Dermis microvascular lymphatic vessel endothelial cell (primary cell): ENCODE results near the gene JMJD7. TPM values are rescaled to one million over a fixed set of nuclear protein-coding genes. Genes with fewer than 3 reads are reported as not detected.

Experiments used
- DNase-seq, 2 donors: peaks; one replicate each; pipeline versions ENCODE4 v3.0.0 to v3.0.0-alpha.2; 2010; ENCODE audit warnings: low read depth in 2 of 2
- total RNA-seq: library from RNA; depleted of rRNA; stranded (reverse); fragments of >200 nt; gene quantifications from 2 replicates; pipeline ENCODE4 v1.2.1, GENCODE V29; 2014

The JMJD7 gene
- total RNA-seq, 1 donor from 2014 or later = 2.4 TPM

DNA sequence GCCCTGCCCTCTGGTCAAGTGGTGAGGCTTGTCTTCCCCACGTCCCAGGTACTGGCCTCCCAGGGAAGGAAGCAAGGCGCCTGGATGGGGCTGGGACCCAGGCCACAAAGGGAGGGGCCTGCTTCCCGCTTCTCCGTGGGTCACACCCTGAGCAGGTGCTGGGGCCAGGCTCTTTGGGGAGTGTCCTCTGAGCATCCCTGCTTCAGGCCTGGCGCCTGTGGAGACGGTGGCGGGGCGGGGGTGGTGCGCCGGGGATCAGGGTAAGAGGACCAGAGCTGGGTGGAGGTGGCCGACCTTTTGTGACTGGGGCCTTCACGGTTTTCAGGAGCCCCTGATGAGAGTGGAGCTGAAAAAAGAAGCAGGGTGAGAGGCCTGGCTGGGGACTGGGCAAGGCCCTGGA lies 14.3 kb downstream of the JMJD7 start:
- DNase-seq = no peak

GRCh38 chr15:41843571-41843970 lies 15.7 kb downstream of the JMJD7 start:
- no peak for DNase-seq

DNA sequence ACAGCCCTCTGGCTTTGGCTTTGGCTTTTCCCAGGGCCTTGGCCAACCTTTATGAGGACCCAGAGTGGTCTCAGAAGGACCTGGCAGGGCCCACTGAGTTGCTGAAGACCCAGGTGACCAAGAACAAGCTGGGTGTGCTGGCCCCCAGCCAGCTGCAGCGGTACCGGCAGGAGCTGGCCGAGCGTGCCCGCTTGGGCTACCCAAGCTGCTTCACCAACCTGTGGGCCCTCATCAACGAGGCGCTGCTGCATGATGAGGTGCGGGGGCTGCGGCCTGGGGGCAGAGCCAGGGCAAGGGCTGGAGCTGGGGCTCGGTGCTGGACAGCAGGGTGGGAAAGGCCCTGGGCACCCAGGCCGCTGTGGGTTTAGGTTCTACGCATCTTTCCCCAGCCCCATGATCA lies 16.9 kb downstream of the JMJD7 start:
- DNase-seq = no peak

- DNase-seq = no peak
Measured at GRCh38 chr15:41847206-41847605, 19.3 kb downstream of the JMJD7 start.

DNA sequence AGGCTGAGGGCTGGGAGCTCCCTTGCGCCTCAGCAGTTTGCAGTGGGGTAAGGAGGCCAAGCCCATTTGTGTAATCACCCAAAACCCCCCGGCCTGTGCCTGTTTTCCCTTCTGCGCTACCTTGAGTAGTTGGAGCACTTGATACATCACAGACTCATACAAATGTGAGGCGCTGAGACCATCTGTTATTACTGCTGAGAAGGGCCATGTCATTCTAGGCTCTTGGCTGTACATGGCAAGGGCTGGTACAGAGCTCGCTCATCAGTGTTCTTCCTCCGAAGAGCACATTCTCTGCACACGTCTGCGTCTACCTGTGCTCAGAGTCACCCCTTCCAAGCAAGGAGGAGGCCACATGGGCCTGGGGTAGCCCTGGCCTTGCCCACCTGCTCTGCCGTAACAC lies 20.1 kb downstream of the JMJD7 start:
- DNase-seq = no peak

GRCh38 chr15:41848631-41849030 lies 20.7 kb downstream of the JMJD7 start:
- DNase-seq = no peak

DNA sequence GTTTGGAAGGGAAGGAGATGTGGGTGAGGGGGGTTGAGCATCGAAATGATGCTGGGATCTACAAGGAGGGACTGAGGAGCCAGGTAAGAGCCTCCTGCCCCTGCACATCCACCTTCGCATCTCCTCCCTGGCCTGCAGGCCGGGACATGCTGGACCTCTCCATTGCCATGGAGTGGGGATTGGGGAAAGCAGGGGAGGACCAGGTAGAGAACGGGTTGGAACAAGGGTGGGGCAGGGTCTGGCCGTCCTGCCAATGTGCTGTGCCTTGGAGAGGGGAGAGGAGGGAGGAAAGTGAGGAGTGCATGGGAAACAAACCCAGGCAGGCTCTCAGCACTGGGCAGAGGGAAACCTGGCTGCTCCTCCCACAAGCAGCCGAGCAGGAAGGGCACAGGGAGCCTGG lies 21.3 kb downstream of the JMJD7 start:
- DNase-seq = no peak

- DNase-seq = no peak
Measured at GRCh38 chr15:41849861-41850260, 22.0 kb downstream of the JMJD7 start.

DNA sequence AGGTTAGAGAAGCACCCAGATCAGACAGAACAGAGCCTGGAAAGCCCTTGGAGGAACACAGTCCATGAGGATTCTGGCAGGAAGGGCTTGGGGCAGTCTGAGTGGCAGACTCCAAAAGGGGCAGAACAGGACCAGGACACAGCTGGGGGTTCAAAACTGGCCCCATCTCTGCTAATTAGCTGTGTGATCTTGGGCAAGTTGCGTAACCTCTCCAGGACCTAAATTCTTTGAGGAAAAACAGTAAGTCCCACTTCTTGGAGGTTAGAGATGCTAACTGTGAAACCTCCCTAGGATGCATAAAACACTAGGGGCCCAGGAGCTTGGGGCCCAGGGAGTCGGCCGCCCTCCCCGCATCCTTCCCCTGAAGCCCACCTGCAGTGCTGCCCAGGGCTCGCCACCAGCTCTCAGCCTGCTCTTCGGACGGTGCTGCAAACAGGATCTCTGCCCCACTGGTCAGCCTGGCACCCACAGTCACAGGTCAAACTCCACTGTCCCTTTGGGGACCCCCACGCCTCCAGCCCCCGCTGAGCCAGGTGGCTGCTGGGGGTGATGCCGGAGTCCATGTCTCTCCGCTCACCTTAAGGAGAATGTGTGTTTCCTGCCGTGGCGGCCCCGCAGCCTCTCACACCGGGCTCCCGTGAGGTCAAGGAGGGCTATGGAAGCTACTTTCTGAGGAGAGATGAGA lies 22.7 kb downstream of the JMJD7 start:
- DNase-seq = no peak

DNA sequence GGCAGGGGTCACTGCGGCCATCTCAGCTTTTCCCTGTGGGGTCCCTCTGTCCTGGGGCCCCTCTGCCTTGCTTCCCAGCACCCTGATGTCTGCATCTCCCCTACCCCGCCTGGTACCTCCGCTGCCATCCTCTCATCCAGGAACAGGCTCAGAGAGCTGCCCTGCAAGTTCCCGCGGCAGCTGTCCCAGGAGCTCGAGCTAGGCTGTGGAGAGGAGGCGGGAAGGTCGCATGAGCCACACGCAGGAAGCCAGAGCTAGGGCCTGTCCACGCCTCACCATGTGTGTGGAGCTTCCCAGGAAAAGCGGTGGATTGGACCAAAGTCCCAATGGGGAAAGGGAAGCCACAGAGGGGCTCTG lies 23.3 kb downstream of the JMJD7 start:
- DNase-seq = no peak

- no peak for DNase-seq
Measured at GRCh38 chr15:41851755-41852370, 24.0 kb downstream of the JMJD7 start.

DNA sequence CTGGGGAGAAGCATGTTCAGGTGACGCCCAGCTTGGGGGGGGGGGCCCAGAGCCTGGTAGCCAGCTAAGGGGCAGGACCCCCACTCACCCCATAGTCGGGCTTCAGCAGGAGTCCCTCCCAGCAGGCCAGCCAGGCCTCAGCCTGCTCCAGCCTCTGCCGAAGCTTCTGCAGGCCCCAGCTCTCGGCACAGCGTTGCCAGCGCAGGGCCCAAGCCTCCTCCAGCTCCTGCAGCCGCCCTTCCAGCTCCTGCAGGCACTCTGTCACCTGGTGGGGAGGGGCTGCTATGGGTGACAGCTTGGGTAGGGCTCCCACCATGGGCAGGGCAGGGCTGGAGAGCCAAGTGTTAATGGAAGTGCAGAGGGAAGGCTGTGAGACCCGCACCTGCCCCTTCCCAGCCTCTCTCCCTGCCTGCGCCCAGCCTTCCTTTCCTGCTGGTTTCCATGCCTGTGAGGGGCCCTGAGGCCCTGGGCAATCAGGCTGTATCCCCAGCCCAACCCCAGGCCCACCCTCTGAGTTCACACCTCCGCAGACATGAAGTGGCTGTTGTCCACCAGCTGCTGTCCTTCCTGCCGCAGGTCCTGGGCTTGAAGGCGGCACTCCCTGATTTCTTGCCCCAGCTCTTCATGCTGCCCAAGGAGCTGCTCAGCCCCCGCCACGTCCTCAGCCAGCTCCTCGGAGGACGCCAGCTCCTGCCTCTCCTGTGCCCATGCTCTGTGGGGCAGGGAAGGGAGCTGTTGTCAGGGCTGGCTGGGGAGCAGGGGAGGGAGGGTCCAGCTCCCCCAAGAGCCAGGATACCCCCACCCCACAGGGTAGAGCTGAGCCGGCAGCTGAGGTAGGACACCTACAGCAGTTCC lies 25.1 kb downstream of the JMJD7 start:
- DNase-seq = no peak

- DNase-seq = no peak
Measured at GRCh38 chr15:41853831-41854230, 25.9 kb downstream of the JMJD7 start.

DNA sequence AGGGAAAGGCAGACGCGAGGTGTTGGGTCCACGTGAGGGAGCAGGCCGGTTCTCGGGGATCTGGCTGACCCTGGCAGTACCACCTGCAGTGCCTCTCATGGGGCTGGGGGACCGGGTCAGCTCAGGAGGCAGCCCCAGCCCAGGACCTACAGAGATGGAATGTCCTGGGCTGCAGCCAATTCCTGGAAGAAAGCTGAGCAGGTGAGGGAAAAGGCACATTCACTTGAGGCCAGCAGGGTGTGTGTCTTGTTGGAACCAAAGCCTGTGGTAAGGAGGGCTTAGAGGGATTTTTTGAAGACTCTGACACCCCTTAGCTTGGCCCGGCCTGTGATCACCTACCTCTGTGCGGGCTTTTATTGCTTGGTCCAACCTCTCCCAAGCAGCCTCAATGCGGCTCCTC lies 26.6 kb downstream of the JMJD7 start:
- DNase-seq = no peak

DNA sequence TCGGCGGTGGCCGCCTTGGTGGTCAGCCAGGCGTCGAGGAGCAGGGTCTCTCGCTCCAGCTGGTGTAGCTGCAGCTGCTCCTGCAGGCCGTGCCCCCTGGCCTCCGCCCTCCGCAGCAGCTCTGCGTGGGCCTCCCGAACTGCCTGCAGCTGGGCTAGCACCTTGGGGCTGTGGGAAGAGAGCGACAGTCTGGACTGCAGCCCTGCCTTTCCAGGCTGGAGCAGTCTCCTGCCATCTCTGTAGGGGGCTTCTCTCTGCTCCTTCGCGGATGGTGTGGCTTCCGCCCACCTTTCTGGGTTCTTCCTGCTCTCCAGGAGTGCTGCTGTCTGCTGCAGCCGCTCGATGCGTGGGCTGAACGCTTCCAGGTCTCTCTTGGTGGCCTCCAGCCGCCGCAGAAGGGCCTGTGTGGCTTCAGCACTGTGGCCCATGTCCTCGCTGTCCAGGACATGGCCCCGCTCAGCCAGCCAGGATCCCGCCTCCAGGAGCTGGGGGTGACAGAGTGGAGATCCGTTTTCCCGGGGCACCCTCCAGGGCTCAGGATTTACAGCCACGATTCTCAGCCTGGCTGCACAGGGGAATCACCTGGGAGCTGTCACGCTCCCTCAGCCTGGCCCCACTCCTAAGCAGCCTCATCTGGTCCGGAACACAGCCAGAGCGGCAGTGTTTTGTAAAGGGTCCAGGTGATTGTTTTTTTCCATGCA lies 27.5 kb downstream of the JMJD7 start:
- no peak for DNase-seq

DNA sequence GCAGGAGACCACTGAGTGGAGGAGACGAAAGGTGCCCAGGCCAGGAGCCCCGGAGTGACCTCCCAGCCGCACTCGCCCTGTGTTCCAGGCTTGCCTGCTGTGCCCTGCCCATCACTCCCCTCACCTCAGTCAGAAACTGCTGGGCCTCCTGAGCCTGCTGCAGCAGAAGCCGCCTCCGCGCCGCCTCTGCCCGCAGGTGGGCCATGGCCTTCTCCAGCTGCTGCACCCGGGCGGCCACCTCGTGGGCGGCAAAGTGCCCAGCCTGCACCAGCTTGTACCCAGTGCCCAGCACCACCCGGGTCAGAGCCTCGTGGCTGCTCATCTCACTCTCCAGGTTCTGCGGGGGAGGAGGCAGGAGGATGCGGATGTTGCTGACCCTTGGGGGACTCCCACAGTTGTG lies 28.4 kb downstream of the JMJD7 start:
- DNase-seq = no peak

DNA sequence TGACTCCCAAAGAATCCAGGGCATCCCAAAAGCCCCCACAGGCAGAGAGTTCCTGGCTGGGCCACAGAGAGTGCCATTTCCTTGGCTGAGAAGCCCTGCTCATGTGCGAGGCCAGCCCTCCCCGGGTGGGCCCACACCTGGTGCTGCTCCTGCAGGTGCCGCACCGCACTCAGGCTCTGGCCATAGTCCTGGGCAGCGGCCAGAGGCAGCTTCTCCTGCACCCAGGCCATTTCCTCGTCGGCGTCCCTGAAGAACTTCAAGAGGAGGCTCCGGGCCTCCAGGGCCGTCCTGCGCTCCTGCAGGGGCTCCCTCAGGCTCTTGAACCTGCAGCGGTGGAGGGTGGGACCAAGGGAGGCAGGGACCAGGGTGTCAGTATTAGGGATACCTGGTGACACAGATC lies 28.8 kb downstream of the JMJD7 start:
- DNase-seq = no peak

- no peak for DNase-seq
Measured at GRCh38 chr15:41857316-41857715, 29.4 kb downstream of the JMJD7 start.

- no peak for DNase-seq
Measured at GRCh38 chr15:41858756-41859155, 30.9 kb downstream of the JMJD7 start.

DNA sequence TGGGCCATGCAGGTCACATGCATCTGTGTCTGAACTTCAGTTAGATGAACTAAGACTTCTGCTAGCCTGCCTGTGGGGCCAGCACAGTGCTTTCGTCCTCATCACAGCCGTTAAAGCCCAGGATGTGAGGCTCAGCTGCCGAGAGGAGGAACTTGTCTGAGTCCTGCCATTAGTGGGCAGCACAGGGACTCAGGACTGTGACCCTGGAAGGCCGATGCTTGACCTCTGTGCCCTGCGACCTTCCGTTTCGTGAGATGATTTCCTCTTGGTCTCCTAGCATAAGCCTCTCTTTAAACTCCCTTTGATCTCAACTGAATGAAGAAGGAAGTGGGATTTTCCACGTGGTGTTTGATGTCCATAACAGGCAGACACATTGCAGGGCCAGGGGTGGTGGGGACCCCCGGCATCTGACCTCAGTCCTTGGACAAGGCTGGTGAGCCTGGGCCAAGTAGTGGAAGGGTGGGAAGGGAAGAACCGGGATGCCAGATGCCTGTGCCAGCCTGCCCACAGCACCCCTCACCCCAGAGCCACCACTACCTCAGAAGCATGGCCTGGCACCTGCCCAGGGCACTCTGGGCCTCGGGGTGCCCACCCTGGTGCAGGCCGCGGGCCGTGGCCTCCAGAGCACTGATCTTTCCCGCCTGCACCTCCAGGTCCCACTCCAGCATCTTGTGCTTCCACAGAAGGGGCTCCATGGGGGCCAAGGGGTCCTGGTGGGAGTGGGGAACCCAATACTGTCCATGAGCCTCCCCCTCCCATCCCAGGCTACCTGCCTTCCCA lies 32.3 kb downstream of the JMJD7 start:
- DNase-seq = peak; percentile 5 to 10

- no peak for DNase-seq
Measured at GRCh38 chr15:41861736-41862356, 34.0 kb downstream of the JMJD7 start.
